A549 treated with CORT108297 at 1 μM for 4 hours (cell line): ENCODE results near the gene ZNG1B. TPM values are rescaled to one million over a fixed set of nuclear protein-coding genes. Genes with fewer than 3 reads are reported as not detected.

Source experiments
- total RNA-seq: library from RNA; stranded (reverse); fragments of 200-300 nt; extraction: Qiagen RNA extraction; gene quantifications from 5 replicates; pipeline ENCODE4 v1.2.3, GENCODE V29; 2022

The ZNG1B gene
- total RNA-seq: 39.2 to 50.0 TPM (median 40.4 TPM) in 5 replicates

DNA sequence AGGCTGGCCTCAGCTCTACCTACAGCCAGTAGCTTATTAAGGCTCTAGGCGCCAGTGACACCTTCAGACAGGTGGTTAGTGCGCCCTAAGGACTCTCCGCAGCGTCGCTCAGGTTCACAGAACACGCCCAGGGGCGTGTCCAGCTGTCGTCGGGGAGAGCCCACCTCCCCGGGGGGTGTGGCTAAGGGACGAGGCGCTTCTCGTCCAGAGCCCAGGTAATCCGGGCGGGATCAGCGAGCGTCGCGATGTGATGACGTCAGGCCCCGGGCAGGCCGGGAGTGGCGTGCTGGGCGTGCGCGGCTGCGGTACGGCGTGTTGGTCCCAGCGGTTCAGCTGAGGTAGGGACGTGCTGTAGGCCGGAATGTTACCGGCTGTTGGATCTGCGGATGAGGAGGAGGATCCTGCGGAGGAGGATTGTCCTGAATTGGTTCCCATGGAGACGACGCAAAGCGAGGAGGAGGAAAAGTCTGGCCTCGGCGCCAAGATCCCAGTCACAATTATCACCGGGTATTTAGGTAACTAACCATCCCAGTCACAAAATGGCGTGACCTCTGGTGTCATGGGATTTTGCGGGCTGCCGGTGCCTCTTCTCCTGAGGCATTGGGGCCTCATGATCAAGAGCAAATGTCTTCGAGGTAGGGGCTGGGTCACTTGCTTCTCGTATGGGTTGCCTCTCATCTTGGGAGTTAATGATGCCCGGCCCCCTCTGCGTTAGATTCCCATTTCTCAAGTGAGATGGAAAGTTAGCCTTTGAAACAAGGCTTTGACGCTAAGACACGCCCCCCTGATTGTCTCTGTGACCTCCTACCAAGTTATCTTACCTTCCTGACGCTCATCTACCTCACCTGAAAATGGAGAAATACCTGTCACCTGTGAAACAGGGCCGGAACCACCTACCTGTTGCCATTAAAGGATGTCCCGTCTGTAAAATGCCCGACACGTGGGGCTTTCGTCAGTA is at the start of gene ZNG1B:
Gene ZNG1B (plus strand): TSS at position 184 of the 958 bp plus-strand sequence. CDS start 178 bp downstream, at position 362.

DNA sequence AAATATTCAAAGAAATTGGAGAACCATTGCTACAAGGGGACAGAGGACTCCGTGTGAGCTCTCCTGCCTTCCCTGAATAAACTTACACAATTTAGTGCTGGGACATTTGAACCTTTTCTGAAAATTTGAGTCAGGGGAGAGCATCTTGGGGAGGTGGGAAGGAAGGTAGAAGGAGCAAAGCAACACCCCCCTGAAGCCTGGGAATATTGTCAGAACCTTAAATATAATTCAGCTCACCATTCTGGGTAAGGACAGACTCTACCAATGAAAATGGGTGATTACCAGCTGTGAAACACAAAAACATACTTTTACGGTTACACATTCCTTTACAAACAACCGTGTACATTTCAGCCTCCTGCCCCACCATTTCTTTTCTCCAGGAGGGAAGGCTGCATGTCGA is 60.9 kb downstream of the ZNG1B start, which contains the start of gene FOXD4L1:
Gene FOXD4L1 (plus strand): TSS at position 301 of the 400 bp plus-strand sequence. CDS start 592 bp downstream, outside the sequence.

Other genes starting within 250 kb of the ZNG1B start
- gene PAX8, start 158.8 kb upstream of the ZNG1B start, total RNA-seq: 0.66 to 0.95 TPM (median 0.83 TPM) in 5 replicates
- 0.20 to 0.67 TPM (median 0.34 TPM) in 5 replicates for gene FOXD4L1, start 61.0 kb downstream of the ZNG1B start, total RNA-seq
- 7.8 to 10.0 TPM (median 9.8 TPM) in 5 replicates for gene RABL2A, start 189.6 kb downstream of the ZNG1B start, total RNA-seq